ENCODE data around the gene DDX23.
A peak's percentile ranks its signal among the peaks of the same experiment; 100 is the strongest.

The DDX23 gene

GRCh38 chr12:48851883-48852733 lies at the start of gene DDX23:
Gene DDX23 (minus strand): TSS chr12:48852163. CDS start chr12:48845782, 6,381 bp downstream.
- TF ChIP-seq ZFX (IDR thresholded peaks at IDR 0.05) = peak; percentile 97
- TF ChIP-seq, protein P1, sequence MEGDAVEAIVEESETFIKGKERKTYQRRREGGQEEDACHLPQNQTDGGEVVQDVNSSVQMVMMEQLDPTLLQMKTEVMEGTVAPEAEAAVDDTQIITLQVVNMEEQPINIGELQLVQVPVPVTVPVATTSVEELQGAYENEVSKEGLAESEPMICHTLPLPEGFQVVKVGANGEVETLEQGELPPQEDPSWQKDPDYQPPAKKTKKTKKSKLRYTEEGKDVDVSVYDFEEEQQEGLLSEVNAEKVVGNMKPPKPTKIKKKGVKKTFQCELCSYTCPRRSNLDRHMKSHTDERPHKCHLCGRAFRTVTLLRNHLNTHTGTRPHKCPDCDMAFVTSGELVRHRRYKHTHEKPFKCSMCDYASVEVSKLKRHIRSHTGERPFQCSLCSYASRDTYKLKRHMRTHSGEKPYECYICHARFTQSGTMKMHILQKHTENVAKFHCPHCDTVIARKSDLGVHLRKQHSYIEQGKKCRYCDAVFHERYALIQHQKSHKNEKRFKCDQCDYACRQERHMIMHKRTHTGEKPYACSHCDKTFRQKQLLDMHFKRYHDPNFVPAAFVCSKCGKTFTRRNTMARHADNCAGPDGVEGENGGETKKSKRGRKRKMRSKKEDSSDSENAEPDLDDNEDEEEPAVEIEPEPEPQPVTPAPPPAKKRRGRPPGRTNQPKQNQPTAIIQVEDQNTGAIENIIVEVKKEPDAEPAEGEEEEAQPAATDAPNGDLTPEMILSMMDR (conservative IDR thresholded peaks at IDR 0.05) = no peak
- peak within 1 kb of the TSS; percentile 93 for H3K27ac ChIP-seq

DNA sequence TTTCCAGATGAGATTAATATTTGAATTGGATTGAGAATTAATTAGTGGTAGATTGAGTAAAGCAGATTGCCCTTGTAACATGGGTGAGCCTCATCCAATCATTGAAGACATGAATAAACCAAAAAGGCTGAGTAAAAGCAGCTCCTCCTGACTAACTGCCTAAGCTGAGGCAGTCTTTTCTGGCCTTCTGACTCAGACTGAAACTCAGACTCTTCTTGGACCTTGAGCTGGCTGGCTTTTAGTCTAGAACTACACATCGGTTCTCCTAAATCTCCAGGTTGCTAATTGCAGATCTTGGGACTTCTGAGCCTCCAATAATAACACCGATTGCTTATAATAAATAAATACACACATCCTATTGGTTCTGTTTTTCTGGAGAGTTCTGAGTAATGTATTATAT lies 49.3 kb upstream of the DDX23 start:
- TF ChIP-seq ZFX (IDR thresholded peaks at IDR 0.05) = no peak
- TF ChIP-seq, protein P1 (conservative IDR thresholded peaks at IDR 0.05) = no peak
- H3K27ac ChIP-seq = no peak overlapping the region

GRCh38 chr12:48899651-48900050 lies 47.7 kb upstream of the DDX23 start:
- no peak overlapping the region for H3K27ac ChIP-seq
- TF ChIP-seq, protein P1 (conservative IDR thresholded peaks at IDR 0.05) = no peak
- no peak for TF ChIP-seq ZFX (IDR thresholded peaks at IDR 0.05)

DNA sequence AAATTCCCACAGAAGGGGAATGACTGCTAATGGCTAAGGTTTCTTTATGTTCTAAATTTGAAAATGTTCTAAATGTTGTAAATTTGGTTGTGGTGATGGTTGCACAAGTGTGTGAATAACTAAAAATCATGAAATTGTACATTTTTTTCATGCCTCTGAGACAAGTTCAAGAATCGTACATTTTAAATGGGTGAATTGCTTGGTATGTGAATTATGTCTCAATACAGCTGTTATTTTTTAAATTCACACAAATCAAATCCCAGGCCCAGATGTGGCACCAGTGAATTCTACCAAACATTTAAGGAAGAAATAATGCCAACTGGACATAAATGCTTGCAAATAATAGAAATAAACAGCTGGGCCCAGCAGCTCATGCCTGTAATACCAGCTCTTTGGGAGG lies 42.3 kb upstream of the DDX23 start:
- no peak overlapping the region for H3K27ac ChIP-seq
- TF ChIP-seq ZFX (IDR thresholded peaks at IDR 0.05) = no peak
- TF ChIP-seq, protein P1 (conservative IDR thresholded peaks at IDR 0.05) = no peak

DNA sequence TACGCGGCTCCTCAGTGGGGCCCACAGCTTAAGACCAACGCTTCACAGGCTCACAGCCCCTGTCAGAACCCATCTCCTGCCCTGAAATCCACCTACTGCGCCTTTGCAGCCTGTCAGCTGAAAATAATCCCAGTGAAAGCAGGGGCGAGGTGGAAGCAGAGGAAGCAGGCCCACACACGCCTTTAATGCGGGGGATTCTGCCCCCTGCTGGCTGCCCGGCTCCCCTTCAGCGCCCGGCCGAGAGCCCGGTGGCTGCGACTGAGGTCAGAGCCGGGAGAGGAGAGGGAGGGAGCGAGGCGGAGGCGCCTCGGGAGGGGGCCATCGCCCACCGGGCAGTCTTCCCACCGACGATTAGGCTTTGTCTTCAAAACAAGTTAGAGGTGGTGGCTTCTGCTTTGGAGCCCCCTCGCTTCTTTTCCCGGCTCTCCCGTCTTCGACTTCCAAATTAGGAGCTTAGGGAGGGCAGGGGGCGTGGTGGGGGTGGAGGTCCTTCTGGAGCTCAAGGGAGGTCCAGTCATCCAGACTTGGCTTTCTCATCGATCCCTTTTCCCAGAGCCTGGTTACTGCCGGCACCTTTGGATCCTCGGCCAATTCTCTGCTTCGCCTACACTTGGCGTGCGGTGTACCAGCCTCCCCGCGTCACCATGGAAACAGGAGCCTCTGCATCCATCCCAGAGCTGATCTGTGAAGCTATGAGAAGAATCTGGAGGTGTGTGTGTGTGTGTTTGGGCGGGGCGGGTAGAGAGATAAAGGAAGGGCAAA lies 38.9 kb upstream of the DDX23 start:
- no peak overlapping the region for H3K27ac ChIP-seq
- TF ChIP-seq ZFX (IDR thresholded peaks at IDR 0.05) = no peak
- TF ChIP-seq, protein P1 (conservative IDR thresholded peaks at IDR 0.05) = peak; percentile 83

GRCh38 chr12:48889679-48890078 lies 37.7 kb upstream of the DDX23 start:
- H3K27ac ChIP-seq = no peak overlapping the region
- TF ChIP-seq, protein P1 (conservative IDR thresholded peaks at IDR 0.05) = no peak
- no peak for TF ChIP-seq ZFX (IDR thresholded peaks at IDR 0.05)

Measured in C4-2B (cell line).